Liver (tissue), 3 donors: ENCODE data around the gene METTL15.

Source experiments
- CTCF ChIP-seq: fragments of 150-350 bp; IDR thresholded peaks from 2 replicates; pipeline ENCODE4 v1.5.1; 2017; ENCODE audit warnings: improper control_type of control experiment, low read depth, low read length; ENCODE audit not compliant: missing input control
- EGR1 ChIP-seq, 2 donors: IDR thresholded peaks; 2 replicates each; pipeline ENCODE4 v1.6.1; 2016 to 2018; ENCODE audit warnings: antibody characterized with exemption in 2 of 2, low read depth in 2 of 2
- FOXA2 ChIP-seq: IDR thresholded peaks from 2 replicates; pipeline ENCODE4 v1.6.1; 2016; ENCODE audit warnings: antibody characterized with exemption
- GABPA ChIP-seq, 2 donors: IDR thresholded peaks in 1 of 2; conservative IDR thresholded peaks in 1 of 2; 2 replicates each; pipeline ENCODE4 v1.6.1; 2016; ENCODE audit warnings: antibody characterized with exemption in 2 of 2, mild to moderate bottlenecking in 1 of 2, moderate library complexity in 1 of 2
- HNF4A ChIP-seq, 2 donors: conservative IDR thresholded peaks; 2 replicates each; pipeline ENCODE4 v1.6.1; 2016; ENCODE audit warnings: antibody characterized with exemption in 2 of 2, mild to moderate bottlenecking in 2 of 2
- RAD21 ChIP-seq, 2 donors: IDR thresholded peaks; 2 replicates each; pipeline ENCODE4 v1.6.1; 2016; ENCODE audit warnings: antibody characterized with exemption in 2 of 2, mild to moderate bottlenecking in 2 of 2
- REST ChIP-seq: IDR thresholded peaks from 2 replicates; pipeline ENCODE4 v1.6.1; 2016; ENCODE audit warnings: antibody characterized with exemption, mild to moderate bottlenecking
- SP1 ChIP-seq: IDR thresholded peaks from 2 replicates; pipeline ENCODE4 v1.6.1; 2018; ENCODE audit warnings: antibody characterized with exemption, mild to moderate bottlenecking
- TAF1 ChIP-seq: conservative IDR thresholded peaks from 2 replicates; pipeline ENCODE4 v1.6.1; 2016; ENCODE audit warnings: antibody characterized with exemption, mild to moderate bottlenecking
- YY1 ChIP-seq: IDR thresholded peaks from 2 replicates; pipeline ENCODE4 v1.6.1; 2016; ENCODE audit warnings: antibody characterized with exemption, mild to moderate bottlenecking
- TF ChIP-seq, protein P1 (sequence below): IDR thresholded peaks from 2 replicates; pipeline ENCODE4 v1.6.1; 2016; ENCODE audit warnings: antibody characterized with exemption
- donor health status: healthy.
- donor health status: healthy.

DNA sequence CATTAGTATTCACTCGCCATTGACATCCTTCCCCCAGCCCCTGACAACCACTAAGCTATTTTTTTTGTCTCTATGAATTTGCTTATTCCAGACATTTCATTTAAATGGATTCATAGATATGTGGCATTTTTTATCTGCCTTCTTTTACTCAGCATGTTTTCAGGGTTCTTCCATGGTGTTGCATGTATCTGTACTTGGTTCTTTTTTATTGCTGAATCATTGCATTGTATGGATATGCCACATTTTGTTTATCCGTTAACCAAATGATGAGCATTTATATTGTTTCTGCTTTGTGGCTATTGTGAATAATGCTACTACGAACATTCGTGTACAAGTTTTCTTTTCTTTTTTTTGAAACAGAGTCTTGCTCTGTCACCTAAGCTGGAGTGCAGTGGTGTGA lies 5.9 kb downstream of the METTL15 start:
- no peak for TF ChIP-seq CTCF
- no peak for TF ChIP-seq TAF1
- TF ChIP-seq REST, result no peak
- no peak for TF ChIP-seq EGR1 (IDR thresholded peaks at IDR 0.05; ENCODE audit: low read depth in 2 of 2)
- no peak for TF ChIP-seq GABPA (IDR thresholded peaks at IDR 0.05 in 1 of 2, conservative IDR thresholded peaks at IDR 0.05 in 1 of 2)
- TF ChIP-seq, protein P1, sequence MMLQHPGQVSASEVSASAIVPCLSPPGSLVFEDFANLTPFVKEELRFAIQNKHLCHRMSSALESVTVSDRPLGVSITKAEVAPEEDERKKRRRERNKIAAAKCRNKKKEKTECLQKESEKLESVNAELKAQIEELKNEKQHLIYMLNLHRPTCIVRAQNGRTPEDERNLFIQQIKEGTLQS, result no peak
- TF ChIP-seq RAD21 (IDR thresholded peaks at IDR 0.05), result no peak
- TF ChIP-seq HNF4A (conservative IDR thresholded peaks at IDR 0.05), result no peak
- TF ChIP-seq YY1, result no peak
- TF ChIP-seq SP1, result no peak
- no peak for TF ChIP-seq FOXA2
